AG10803 (cell line): ENCODE measurements around the gene SSR1.

ENCODE experiments used
- DNase-seq: peaks from one replicate; pipeline ENCODE4 v3.0.0; 2010; ENCODE audit warnings: low read depth
- H3K4me3 ChIP-seq: 2 replicates; pipeline ENCODE4 v1.5.1; 2011; ENCODE audit warnings: mild to moderate bottlenecking, low read length, control low read depth
- TF ChIP-seq, protein P1 (sequence below): conservative IDR thresholded peaks from 2 replicates; pipeline ENCODE4 v1.5.1; 2011; ENCODE audit warnings: mild to moderate bottlenecking, low read length, control low read depth, inconsistent platforms

Gene SSR1

DNA sequence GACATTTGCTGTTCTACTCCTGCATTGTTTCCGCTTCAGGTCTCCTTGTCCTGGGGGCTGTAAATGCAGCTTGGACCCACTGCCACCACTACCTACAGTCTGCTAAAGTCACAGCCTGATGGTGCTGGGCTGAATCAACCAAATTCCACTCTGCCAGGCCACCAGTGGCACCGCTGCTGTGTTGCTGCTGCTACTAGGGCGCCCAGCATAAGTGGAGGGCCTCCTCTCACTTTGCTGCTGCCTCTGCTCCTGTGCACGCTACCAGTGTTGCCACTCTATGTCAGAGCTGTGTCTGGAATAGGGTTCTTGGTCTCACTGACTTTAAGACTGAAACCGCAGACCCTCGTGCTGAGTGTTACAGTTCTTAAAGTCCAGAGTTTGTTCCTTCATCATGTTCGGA lies 1.4 kb upstream of the SSR1 start:
- DNase-seq: no peak
- H3K4me3 ChIP-seq: no peak overlapping the region
- TF ChIP-seq, protein P1, sequence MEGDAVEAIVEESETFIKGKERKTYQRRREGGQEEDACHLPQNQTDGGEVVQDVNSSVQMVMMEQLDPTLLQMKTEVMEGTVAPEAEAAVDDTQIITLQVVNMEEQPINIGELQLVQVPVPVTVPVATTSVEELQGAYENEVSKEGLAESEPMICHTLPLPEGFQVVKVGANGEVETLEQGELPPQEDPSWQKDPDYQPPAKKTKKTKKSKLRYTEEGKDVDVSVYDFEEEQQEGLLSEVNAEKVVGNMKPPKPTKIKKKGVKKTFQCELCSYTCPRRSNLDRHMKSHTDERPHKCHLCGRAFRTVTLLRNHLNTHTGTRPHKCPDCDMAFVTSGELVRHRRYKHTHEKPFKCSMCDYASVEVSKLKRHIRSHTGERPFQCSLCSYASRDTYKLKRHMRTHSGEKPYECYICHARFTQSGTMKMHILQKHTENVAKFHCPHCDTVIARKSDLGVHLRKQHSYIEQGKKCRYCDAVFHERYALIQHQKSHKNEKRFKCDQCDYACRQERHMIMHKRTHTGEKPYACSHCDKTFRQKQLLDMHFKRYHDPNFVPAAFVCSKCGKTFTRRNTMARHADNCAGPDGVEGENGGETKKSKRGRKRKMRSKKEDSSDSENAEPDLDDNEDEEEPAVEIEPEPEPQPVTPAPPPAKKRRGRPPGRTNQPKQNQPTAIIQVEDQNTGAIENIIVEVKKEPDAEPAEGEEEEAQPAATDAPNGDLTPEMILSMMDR: no peak

DNA sequence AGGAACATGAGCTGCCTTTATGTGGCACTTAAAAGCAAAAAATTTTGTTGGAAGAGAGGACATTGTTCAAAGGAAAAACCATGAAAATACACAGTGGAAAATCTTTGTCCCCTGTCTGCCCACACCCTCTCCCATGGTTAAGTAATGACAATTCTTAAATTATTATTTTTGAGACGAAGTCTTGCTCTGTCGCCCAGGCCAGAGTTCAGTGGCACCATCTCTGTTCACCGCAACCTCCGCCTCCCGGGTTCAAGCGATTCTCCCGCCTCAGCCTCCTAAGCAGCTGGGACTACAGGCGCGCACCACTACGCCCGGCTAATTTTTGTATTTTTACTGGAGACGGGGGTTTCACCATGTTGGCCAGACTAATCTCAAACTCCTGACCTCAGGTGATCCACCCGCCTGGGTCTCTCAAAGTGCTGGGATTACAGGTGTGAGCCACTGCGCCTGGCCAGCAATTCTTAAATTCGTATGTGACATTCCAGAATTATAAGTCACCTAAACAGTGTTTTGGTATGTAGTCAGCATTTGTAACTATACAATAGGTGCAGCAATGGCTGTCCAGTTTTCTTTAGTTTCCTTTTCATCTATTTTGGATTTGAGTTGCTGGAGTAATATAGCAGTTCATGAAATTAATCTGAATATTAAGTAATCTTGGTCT lies 636 bp upstream of the SSR1 start:
- no peak for DNase-seq
- peak overlapping the region; percentile 99 for H3K4me3 ChIP-seq
- TF ChIP-seq, protein P1: no peak

DNA sequence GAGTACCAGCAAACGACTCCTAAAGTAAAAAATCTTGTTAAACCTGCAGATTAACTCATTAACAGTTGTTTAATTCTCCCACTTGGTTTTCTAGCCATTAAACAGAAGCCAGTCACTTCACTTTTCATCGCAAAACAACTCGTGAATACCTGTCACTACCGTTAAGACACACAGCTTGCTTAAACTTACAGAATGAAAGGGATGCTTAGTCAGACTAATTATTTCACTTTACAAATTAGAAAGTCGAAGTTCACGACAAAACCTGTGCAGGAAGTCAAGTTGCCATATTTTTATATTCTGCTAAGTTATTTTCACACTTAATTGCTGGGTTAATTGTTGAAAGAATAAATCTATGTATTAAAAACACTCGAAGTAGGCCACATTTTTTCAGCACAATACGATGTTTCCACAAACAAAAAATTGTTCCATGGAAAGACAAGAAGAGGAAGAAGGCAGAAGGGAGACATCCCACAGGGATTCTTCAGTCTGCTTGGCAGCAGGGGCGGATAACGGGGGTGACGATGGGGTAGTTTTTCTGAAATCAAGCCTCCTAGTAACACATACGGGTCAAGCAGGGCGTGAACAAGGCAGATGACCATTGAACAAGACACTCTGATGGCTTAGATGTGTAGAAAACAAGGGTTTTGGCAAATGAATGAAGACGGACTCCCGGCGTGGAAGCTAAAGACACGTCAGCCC lies 933 bp downstream of the SSR1 start:
- H3K4me3 ChIP-seq: peak overlapping the region; percentile 99
- peak; percentile 47 for DNase-seq
- TF ChIP-seq, protein P1: no peak

DNA sequence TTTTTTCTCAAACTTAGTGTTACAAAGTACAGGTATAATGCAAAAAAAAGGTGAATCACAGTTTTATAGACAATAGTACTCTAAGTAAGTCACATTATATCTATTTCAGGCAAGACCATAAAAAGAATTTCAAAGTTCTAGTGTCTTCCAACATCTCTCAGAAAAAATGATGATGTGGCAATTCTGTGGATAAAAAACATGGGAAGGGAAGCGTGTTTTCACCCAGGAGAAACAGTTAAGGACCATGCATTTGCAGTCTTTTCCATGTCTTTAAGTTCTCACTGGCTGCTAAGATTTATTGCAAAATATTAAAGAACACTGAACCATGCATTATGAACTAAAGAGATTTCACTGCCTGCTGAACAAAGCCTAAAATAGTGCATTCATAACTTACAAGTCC lies 1.8 kb downstream of the SSR1 start:
- TF ChIP-seq, protein P1: no peak
- peak; percentile 9 for DNase-seq
- H3K4me3 ChIP-seq: peak overlapping the region; percentile 99

DNA sequence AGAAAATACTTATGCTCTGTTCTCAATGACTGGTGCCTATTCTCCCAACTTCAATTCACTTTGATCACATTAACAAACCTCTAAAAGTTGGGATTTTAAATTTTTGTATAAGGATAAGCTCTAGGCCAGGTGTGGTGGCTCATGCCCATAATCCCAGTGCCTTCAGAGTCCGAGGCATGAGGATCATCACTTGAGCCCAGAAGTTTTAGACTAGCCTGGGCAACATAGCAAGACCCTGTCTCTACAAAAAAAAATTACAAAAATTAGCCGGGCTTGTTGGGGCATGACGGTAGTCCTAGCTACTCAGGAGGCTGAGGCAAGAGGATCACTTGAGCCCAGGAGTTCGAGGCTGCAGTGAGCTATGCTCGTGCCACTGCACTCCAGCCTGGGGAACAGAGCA lies 3.9 kb downstream of the SSR1 start:
- no peak overlapping the region for H3K4me3 ChIP-seq
- DNase-seq: no peak
- TF ChIP-seq, protein P1: no peak

DNA sequence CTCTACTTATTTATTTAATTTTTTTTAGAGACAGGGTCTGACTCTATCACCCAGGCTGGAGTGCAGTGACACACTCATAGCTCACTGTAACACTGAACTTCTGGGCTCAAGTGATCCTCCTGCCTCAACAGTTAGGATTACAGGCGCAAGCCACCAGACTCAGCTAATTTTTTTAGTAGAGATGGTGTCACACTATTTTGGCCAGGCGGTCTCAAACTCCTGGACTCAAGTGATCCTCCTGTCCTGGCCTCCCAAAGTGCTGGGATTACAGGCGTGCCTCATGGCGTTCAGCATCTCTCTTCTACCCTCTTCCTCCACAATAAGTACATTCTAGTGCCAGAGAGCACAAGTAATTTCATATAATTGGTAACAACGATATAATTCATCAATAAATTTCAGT lies 5.5 kb downstream of the SSR1 start:
- no peak overlapping the region for H3K4me3 ChIP-seq
- TF ChIP-seq, protein P1: no peak
- no peak for DNase-seq

DNA sequence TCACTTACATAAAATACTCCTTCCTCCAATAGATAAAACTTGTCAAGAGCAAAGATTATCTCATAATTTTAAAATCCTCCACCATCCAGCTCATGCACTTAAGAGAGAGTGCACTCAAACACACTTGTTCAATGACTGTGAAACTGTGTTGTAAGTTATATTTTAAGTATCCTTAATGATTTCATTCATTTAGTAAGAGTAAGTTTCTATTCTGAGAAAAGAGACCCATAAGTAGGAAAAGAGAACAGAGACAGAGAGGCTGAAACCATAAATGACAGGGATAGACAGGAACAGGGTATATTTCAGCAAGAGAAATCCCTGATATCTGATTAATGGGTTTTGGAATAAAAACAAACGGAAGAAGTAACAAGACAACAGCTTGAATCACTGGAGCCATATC lies 8.2 kb downstream of the SSR1 start:
- no peak overlapping the region for H3K4me3 ChIP-seq
- TF ChIP-seq, protein P1: no peak
- DNase-seq: no peak
